Calu3 (cell line): Measurements from ENCODE around the gene TLCD5. TPM values are rescaled to one million over a fixed set of nuclear protein-coding genes. Genes with fewer than 3 reads are reported as not detected.

ENCODE experiments used
- BruUV-seq: library from RNA; stranded (reverse); fragments of 400-500 nt; replicated peaks from 2 replicates; lab custom pipeline; 2021; lab: Mats Ljungman, UMichigan
- CTCF ChIA-PET: fragments of 300-600 bp; sonication (Branson Sonifier 250); formaldehyde crosslinking; loops from one replicate; lab custom pipeline; 2022; ENCODE audit warnings: antibody characterized with exemption; lab: Charles Lee
- DNase-seq: peaks from one replicate; pipeline ENCODE4 v3.0.0; 2022
- H3K27ac Mint-ChIP-seq: one replicate; pipeline ENCODE4 v1.8.0; 2022; ENCODE audit warnings: mixed read lengths; ENCODE audit not compliant: unreplicated experiment
- H3K27me3 Mint-ChIP-seq: one replicate; pipeline ENCODE4 v1.8.0; 2022; ENCODE audit warnings: mixed read lengths; ENCODE audit not compliant: unreplicated experiment
- H3K36me3 Mint-ChIP-seq: one replicate; pipeline ENCODE4 v1.8.0; 2022; ENCODE audit warnings: mild to moderate bottlenecking, moderate library complexity, mixed read lengths; ENCODE audit not compliant: insufficient read depth, unreplicated experiment
- H3K4me1 Mint-ChIP-seq: one replicate; pipeline ENCODE4 v1.8.0; 2022; ENCODE audit warnings: mild to moderate bottlenecking, low read depth, mixed read lengths; ENCODE audit not compliant: unreplicated experiment
- H3K4me3 Mint-ChIP-seq: one replicate; pipeline ENCODE4 v1.8.0; 2022; ENCODE audit warnings: mild to moderate bottlenecking, low read depth, moderate library complexity, mixed read lengths; ENCODE audit not compliant: unreplicated experiment
- H3K9me3 Mint-ChIP-seq: one replicate; pipeline ENCODE4 v1.8.0; 2022; ENCODE audit warnings: low read depth, mixed read lengths; ENCODE audit not compliant: unreplicated experiment
- intact Hi-C: fragments of 100-400 bp; cut with micrococcal nuclease; formaldehyde crosslinking; loops from one replicate; pipeline ENCODE4 v1.10.0; 2022; ENCODE audit not compliant: unreplicated experiment
- total RNA-seq: library from RNA; stranded (reverse); gene quantifications from 2 replicates; pipeline ENCODE4 v1.2.3, GENCODE V29; 2022
- TF ChIP-seq, protein P1 (sequence below): fragments of 200-600 bp; IDR thresholded peaks from one replicate; pipeline ENCODE4 v1.8.0; 2022; ENCODE audit warnings: antibody characterized with exemption; ENCODE audit not compliant: unreplicated experiment

The TLCD5 gene
- total RNA-seq, 1 experiment from 2014 or later: 4.9 TPM

DNA sequence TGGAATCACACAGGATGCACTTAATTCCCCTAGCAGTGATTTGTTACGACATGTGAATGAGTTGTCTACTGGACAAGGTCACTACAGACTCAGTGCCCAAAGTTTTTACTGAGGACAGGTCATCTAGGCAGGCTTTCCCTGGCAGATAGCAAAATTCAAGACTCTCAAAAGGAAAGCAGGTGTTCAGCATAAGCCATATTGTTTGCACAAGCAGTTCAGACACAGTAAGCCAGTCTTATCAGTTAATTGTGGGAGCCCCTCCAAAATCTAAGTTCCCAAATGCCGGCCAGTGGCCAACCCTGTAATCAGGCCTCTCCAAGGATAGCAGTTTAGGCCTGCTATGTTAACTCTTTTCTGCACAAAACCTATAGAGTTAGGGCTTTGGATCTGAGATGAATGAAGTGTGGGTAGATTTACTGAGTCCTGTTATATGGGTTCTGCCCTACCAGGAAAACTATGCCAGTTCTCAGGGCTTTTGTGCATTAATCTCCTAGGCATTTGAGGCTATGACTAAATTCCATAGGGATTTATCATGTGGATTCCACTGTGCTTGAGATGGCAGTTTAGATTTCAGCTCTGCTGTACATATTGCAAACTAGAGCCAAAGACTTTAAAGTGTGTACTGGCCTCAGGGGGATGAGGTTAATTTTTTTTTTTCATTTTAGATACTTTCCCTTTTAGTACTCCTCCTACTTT lies 6.3 kb downstream of the TLCD5 start:
- no peak overlapping the region for H3K27ac Mint-ChIP-seq
- no peak overlapping the region for H3K4me3 Mint-ChIP-seq
- peaks cover 19% of the 10 kb centered on the region for H3K36me3 Mint-ChIP-seq
- H3K9me3 Mint-ChIP-seq: no peaks in the 10 kb centered on the region
- BruUV-seq: no TSS peak
- peaks cover 18% of the 10 kb centered on the region for H3K4me1 Mint-ChIP-seq
- intact Hi-C loops: loop anchor here (10.0 kb wide), 1 partner anchor 353 kb away; no protein-coding TSS in a partner anchor
- no peak for DNase-seq
- CTCF ChIA-PET: interaction anchor here (0.7 kb wide), 1 partner anchor 440 kb away, joined by 3 read pairs; no protein-coding TSS in a partner anchor
- H3K27me3 Mint-ChIP-seq: no peaks in the 10 kb centered on the region
- TF ChIP-seq, protein P1, sequence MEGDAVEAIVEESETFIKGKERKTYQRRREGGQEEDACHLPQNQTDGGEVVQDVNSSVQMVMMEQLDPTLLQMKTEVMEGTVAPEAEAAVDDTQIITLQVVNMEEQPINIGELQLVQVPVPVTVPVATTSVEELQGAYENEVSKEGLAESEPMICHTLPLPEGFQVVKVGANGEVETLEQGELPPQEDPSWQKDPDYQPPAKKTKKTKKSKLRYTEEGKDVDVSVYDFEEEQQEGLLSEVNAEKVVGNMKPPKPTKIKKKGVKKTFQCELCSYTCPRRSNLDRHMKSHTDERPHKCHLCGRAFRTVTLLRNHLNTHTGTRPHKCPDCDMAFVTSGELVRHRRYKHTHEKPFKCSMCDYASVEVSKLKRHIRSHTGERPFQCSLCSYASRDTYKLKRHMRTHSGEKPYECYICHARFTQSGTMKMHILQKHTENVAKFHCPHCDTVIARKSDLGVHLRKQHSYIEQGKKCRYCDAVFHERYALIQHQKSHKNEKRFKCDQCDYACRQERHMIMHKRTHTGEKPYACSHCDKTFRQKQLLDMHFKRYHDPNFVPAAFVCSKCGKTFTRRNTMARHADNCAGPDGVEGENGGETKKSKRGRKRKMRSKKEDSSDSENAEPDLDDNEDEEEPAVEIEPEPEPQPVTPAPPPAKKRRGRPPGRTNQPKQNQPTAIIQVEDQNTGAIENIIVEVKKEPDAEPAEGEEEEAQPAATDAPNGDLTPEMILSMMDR: no peak

DNA sequence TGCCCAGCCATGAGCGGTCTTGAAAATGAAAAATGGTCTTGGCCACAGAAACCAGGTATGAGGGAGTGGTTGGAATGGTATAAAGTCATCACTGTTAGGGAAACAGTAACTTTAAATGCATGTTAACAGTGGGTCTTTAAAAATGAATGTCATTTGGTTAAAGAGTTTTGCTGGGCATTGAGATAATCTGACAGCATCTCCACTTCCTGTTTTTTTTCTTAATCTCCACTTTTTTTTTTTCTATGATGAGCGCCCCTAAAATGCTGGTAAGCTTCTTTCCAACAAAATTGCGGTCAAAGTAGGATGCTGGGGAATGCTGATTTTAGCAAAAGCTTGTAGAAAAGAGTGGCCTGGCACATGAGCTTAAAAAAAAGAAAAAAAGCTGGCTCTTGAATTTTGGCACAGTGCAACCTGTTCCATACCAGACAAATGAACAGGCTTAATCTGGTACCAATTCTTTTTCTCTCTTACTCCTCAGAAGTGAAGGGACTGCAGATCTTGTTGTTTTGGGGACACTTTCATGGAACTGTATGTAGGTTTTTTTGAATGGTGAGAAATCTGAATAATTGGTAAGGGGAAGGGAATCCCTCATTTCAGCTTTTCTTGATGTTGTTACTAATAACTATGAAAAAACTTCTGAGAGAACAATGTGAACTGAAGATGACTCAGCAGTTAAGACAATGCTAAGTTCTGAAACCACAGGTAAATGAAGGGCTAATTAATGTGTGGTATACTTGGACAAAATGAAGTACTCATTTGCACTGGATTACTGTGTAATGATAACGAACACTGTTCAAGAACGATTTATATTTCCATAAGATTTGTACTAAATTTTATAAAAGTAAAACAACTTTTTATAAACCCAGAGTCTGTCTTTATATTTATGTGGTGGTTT lies 8.0 kb downstream of the TLCD5 start:
- Mint-ChIP-seq H3K4me1 (peaks cover 6% of the 10 kb centered on the region), H3K27ac (no peak overlapping the region), H3K27me3 (no peaks in the 10 kb centered on the region), H3K4me3 (no peak overlapping the region), H3K9me3 (no peaks in the 10 kb centered on the region), H3K36me3 (peaks cover 35% of the 10 kb centered on the region)
- TF ChIP-seq, protein P1: no peak
- CTCF ChIA-PET: no interaction called here
- DNase-seq: no peak
- no TSS peak for BruUV-seq
- intact Hi-C loops: loop anchor here (10.0 kb wide), 1 partner anchor 352 kb away; no protein-coding TSS in a partner anchor

DNA sequence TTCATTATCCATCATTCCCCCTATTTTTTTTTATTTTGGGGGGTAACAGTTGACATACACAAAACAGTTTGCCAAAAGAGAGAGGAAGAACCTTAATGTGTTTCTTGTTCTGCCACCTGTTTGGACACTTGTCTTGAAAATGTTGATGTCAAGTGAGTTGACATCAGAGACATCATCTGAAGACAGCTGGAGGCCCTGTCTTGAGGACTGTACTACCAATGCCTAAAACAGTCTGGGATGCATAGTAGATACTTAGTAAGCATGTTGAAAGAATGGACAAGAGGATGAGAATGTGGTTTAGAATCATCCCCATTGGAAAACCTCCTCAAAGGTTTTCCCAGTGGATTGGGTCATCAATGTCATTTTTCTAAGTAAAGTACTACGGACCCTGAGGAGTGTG lies 8.7 kb downstream of the TLCD5 start:
- no peak overlapping the region for H3K27ac Mint-ChIP-seq
- no peaks in the 10 kb centered on the region for H3K9me3 Mint-ChIP-seq
- TF ChIP-seq, protein P1: no peak
- no TSS peak for BruUV-seq
- H3K27me3 Mint-ChIP-seq: no peaks in the 10 kb centered on the region
- peaks cover 6% of the 10 kb centered on the region for H3K4me1 Mint-ChIP-seq
- H3K36me3 Mint-ChIP-seq: peaks cover 36% of the 10 kb centered on the region
- intact Hi-C loops: loop anchor here (10.0 kb wide), 1 partner anchor 351 kb away; no protein-coding TSS in a partner anchor
- no peak overlapping the region for H3K4me3 Mint-ChIP-seq
- no peak for DNase-seq
- CTCF ChIA-PET: interaction anchor here (0.7 kb wide), 1 partner anchor 30 kb away, joined by 3 read pairs; no protein-coding TSS in a partner anchor

DNA sequence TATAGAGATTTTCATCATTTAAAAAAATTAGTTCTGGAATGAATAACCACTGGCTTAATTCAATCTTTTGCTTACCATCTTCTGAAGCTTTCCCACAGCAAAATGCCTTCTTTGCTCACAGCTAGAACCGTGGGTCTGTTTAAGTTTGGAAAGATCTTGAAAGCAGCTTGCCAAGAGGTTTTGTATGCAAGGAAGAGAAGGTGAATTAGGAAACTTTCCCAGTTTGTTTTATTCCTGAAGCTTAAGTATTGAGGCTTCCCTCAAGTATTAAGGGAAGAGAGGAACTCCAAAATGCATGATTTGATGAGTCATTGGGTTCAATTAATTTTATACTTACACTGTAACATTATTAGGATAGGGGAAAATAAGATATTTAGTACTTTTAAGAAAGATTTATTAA lies 9.2 kb downstream of the TLCD5 start:
- Mint-ChIP-seq H3K4me3 (no peak overlapping the region), H3K36me3 (peaks cover 36% of the 10 kb centered on the region), H3K9me3 (no peaks in the 10 kb centered on the region), H3K27ac (no peak overlapping the region), H3K4me1 (peaks cover 6% of the 10 kb centered on the region), H3K27me3 (no peaks in the 10 kb centered on the region)
- TF ChIP-seq, protein P1: no peak
- BruUV-seq: no TSS peak
- DNase-seq: no peak
- intact Hi-C loops: loop anchor here (10.0 kb wide), 1 partner anchor 350 kb away; no protein-coding TSS in a partner anchor
- CTCF ChIA-PET: interaction anchor here (0.7 to 1.3 kb wide), 4 partner anchors 15 to 90 kb away, joined by 3 to 9 read pairs (median 4); no protein-coding TSS in a partner anchor
